Activated CD4-positive, alpha-beta memory T cell treated with anti-CD3 and anti-CD28 coated beads, Interleukin-2, amount 10 ng/mL, durations not matched to agents 7 days and 5 days (primary cell): ENCODE measurements around the gene PPDPF. TPM values are rescaled to one million over a fixed set of nuclear protein-coding genes. Genes with fewer than 3 reads are reported as not detected.

ENCODE experiments used
- CTCF ChIA-PET: fragments of 350-600 bp; sonication (Branson Sonifier 250); formaldehyde crosslinking; loops from one replicate; lab custom pipeline; 2021; ENCODE audit warnings: antibody characterized with exemption, inconsistent platforms; lab: Charles Lee
- POLR2A ChIA-PET: fragments of 350-600 bp; sonication (Branson Sonifier 250); formaldehyde crosslinking; loops from one replicate; lab custom pipeline; 2021; ENCODE audit warnings: antibody characterized with exemption; lab: Charles Lee
- DNase-seq: peaks from one replicate; pipeline ENCODE4 v3.0.0-alpha.2; 2020
- H3K27ac Mint-ChIP-seq: one replicate; pipeline ENCODE4 v1.8.0; 2021; ENCODE audit warnings: mild to moderate bottlenecking, mixed read lengths
- H3K27me3 Mint-ChIP-seq: one replicate; pipeline ENCODE4 v1.8.0; 2021; ENCODE audit warnings: mixed read lengths
- H3K36me3 Mint-ChIP-seq: one replicate; pipeline ENCODE4 v1.8.0; 2021; ENCODE audit warnings: low read depth, mixed read lengths
- H3K4me1 Mint-ChIP-seq: one replicate; pipeline ENCODE4 v1.8.0; 2021; ENCODE audit warnings: mixed read lengths
- H3K4me3 Mint-ChIP-seq: one replicate; pipeline ENCODE4 v1.8.0; 2021; ENCODE audit warnings: mild to moderate bottlenecking, mixed read lengths
- H3K9me3 Mint-ChIP-seq: one replicate; pipeline ENCODE4 v1.8.0; 2021; ENCODE audit warnings: mixed read lengths
- total RNA-seq, 2 experiments: library from RNA; stranded (reverse); gene quantifications; one replicate each; pipeline ENCODE4 v1.2.3, GENCODE V29; 2021

The PPDPF gene
- total RNA-seq, 2 experiments from 2014 or later: 228 to 232 TPM

DNA sequence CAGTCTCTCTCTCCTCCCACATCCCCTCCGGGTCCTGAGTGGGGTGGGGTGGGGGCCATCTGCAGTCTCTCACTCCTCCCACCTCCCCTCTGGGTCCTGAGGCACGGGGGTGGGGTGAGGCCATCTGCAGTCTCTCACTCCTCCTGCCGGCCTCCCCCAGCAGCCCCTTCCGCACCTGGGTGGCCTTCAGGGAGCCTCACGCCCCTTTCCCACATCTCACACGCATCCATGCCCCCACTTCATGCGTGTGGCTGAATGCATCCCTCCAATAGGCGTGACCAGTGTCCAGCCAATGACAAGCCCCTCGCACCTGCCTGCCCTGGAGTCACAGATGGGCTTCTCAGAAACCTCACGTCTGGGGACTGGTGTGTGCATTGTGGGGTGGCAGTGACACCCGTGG is 28.0 kb downstream of the PPDPF start:
- no peak overlapping the region for H3K4me3 Mint-ChIP-seq
- CTCF ChIA-PET: interaction anchor here (1.9 kb wide), 1 partner anchor 11 kb away, joined by 9 read pairs; the partner anchor contains the start of gene PTK6
- peaks cover 39% of the 10 kb centered on the region for H3K27me3 Mint-ChIP-seq
- H3K27ac Mint-ChIP-seq: no peak overlapping the region
- H3K36me3 Mint-ChIP-seq: no peaks in the 10 kb centered on the region
- H3K9me3 Mint-ChIP-seq: no peaks in the 10 kb centered on the region
- no peak for DNase-seq
- peaks cover 17% of the 10 kb centered on the region for H3K4me1 Mint-ChIP-seq
- POLR2A ChIA-PET: no interaction called here

DNA sequence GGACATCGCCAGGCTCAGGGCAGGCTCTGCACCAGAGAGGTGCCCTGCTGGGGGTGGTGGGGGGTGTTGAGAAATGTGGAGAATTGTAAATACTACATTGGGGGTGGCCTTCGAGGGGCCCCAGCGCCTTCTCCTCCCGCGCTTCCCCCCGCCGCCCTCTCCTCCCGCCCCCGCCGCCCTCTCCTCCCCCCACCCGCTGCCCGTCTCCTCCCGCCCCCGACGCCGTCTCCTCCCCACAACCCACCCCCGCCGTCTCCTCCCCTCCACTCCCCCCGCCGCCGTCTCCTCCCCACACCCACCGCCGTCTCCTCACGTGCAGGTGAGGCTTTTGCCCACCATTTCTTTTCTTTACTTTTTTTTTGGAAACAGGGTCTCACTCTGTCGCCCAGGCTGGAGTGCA is 28.5 kb downstream of the PPDPF start:
- Mint-ChIP-seq H3K4me1 (peaks cover 17% of the 10 kb centered on the region), H3K9me3 (no peaks in the 10 kb centered on the region), H3K36me3 (no peaks in the 10 kb centered on the region), H3K27me3 (peaks cover 35% of the 10 kb centered on the region), H3K27ac (no peak overlapping the region), H3K4me3 (no peak overlapping the region)
- ChIA-PET CTCF (interaction anchor here (1.9 kb wide), 1 partner anchor 11 kb away, joined by 9 read pairs; the partner anchor contains the start of gene PTK6), POLR2A (no interaction called here)
- DNase-seq: no peak

DNA sequence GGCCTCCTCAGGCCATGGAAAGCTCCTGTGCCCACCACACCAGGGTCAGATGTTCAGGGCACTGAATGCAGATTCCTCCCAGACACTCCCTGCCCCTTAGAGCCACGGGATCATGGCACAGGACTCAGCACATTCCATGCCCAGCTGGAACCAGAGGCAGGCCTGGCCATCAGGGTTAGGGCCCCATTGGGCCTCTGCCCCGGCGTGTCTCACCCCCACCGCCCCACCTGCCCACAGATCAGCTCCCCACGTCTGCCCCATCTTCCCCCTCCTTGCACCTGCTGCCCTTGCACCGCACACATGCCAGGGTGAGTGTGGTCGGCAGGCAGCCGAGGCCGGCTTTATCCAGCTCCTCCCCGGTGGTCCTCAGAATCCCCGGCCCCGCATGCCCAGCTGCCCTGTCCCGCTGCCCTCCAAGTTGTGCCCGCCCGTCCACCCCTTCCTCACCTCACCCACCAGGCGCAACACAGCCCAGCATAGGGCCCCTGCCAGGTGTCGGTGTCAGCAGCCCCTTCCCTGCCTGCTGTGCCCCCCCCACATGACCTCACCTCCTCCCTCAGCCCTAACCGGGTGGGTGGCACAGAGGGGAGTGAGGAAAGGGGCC is 29.2 kb downstream of the PPDPF start:
- peaks cover 35% of the 10 kb centered on the region for H3K27me3 Mint-ChIP-seq
- H3K9me3 Mint-ChIP-seq: no peaks in the 10 kb centered on the region
- H3K27ac Mint-ChIP-seq: no peak overlapping the region
- H3K36me3 Mint-ChIP-seq: no peaks in the 10 kb centered on the region
- ChIA-PET POLR2A (no interaction called here), CTCF (interaction anchor here (1.9 kb wide), 1 partner anchor 12 kb away, joined by 9 read pairs; the partner anchor contains the start of gene PTK6)
- no peak for DNase-seq
- H3K4me1 Mint-ChIP-seq: peaks cover 17% of the 10 kb centered on the region
- H3K4me3 Mint-ChIP-seq: no peak overlapping the region

DNA sequence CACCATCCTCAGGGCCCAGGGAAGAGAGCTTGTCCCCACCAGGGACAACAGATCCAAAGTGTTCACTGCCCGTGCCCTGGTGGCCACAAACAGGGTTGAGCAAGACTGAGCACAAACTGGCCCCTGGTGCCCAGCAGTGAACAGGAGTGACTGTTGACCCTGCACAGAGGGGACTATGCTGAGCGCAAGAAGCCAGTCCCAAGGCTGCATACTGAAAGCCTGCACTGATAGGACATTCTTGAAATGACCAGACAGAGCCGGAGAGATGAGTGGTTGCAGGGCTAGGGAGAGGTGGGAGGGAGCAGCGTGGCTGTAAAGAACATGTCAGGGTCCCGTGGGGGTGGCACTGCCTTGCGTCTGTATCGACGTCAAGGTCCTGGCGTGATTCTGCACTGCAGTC is 30.5 kb downstream of the PPDPF start:
- Mint-ChIP-seq H3K9me3 (no peaks in the 10 kb centered on the region), H3K4me3 (no peak overlapping the region), H3K4me1 (peaks cover 15% of the 10 kb centered on the region), H3K36me3 (no peaks in the 10 kb centered on the region), H3K27me3 (peaks cover 32% of the 10 kb centered on the region), H3K27ac (no peak overlapping the region)
- ChIA-PET POLR2A (interaction anchor here (1.1 to 3.2 kb wide), 4 partner anchors 13 to 107 kb away, joined by 4 to 31 read pairs (median 4); partner anchors contain the start of genes PTK6 and RTEL1), CTCF (interaction anchor here (1.1 to 2.3 kb wide), 2 partner anchors 30 to 430 kb away, joined by 3 to 5 read pairs; partner anchors contain the start of genes PPDPF and PRPF6)
- no peak for DNase-seq

DNA sequence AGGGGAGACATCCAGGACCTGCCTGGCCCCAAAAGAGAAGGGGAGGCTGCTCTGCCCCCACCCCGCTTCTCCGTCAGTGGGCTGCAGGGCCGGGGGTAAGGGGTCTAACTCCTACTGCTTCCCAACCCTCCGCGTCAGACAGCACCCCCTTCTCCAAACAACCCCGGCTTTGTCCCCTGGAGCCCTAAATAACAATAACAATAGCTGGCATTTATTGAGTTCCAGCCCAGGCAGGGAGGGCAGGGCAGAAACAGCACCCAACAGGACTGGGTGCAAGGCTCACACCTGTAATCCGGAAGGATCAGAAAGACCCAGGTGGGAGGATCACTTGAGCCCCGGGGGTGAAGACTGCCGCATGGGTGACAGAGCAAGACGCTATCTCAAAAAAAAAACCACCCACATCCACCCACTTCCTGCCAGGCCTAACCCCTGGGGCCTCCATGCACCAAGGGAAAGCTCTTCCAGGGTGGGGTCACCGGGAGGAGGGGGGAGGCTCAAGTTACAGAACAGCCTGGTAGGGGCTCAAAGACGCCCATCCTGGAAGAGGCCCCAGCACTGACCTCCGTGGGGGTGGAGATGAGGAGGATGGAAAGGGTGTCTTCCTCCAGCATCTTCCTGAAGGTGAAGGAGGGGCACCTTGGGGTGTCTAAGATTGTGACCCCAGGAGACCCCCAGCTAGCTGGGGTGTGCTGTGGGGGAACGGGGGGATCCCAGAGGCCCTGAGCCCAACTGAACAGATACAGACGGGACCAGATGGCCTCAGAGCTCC is 32.1 kb downstream of the PPDPF start:
- ChIA-PET POLR2A (interaction anchor here (0.7 to 3.2 kb wide), 14 partner anchors 8 to 314 kb away, joined by 3 to 31 read pairs (median 4); partner anchors contain the start of genes GMEB2, HELZ2, PPDPF and PTK6), CTCF (interaction anchor here (0.9 to 2.3 kb wide), 4 partner anchors 14 to 89 kb away, joined by 3 to 20 read pairs (median 5); partner anchors contain the start of genes HELZ2, PPDPF and PTK6)
- peaks cover 15% of the 10 kb centered on the region for H3K4me1 Mint-ChIP-seq
- H3K36me3 Mint-ChIP-seq: peaks cover 5% of the 10 kb centered on the region
- H3K27me3 Mint-ChIP-seq: peaks cover 26% of the 10 kb centered on the region
- H3K4me3 Mint-ChIP-seq: peak overlapping the region; percentile 41
- DNase-seq: peak; percentile 72
- H3K27ac Mint-ChIP-seq: peak overlapping the region; percentile 77
- H3K9me3 Mint-ChIP-seq: no peaks in the 10 kb centered on the region

DNA sequence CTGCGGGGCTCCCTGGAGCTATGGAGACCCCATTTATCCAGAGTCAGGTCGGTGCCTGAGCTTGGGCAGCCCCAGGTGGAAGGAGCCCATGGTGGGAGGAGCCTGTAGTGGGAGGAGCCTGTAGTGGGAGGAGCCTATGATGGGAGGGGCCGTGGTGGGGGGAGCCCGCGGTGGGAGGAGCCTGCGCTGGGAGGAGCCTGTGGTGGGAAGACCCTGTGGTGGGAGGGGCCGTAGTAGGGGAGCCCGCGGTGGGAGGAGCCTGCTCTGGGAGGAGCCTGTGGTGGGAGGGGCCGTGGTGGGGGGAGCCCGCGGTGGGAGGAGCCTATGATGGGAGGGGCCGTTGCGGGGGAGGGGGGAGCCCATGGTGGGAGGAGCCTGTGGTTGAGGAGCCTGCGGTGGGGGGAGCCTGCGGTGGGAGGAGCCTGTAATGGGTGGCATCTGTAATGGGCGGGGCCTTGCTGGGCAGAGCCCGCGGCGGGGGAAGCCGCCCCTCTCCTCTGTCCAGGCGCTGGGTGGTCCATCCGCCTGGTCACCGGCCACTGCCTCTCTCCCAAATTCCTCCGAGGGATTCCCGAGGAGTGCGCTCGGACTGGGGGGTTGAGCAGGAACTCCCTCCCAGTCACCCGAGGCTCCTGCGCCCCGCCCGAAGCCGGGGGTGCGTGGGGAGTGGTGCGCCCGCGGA is 32.8 kb downstream of the PPDPF start:
- Mint-ChIP-seq H3K27ac (peak overlapping the region; percentile 77), H3K4me3 (peak overlapping the region; percentile 41), H3K27me3 (peaks cover 23% of the 10 kb centered on the region), H3K9me3 (no peaks in the 10 kb centered on the region), H3K36me3 (peaks cover 7% of the 10 kb centered on the region), H3K4me1 (peaks cover 15% of the 10 kb centered on the region)
- CTCF ChIA-PET: interaction anchor here (0.9 to 2.3 kb wide), 4 partner anchors 15 to 89 kb away, joined by 3 to 20 read pairs (median 5); partner anchors contain the start of genes HELZ2, PPDPF and PTK6
- peak; percentile 90 for DNase-seq
- POLR2A ChIA-PET: interaction anchor here (0.9 to 3.2 kb wide), 13 partner anchors 9 to 313 kb away, joined by 3 to 31 read pairs (median 4); partner anchors contain the start of genes GMEB2, HELZ2, PPDPF and PTK6

DNA sequence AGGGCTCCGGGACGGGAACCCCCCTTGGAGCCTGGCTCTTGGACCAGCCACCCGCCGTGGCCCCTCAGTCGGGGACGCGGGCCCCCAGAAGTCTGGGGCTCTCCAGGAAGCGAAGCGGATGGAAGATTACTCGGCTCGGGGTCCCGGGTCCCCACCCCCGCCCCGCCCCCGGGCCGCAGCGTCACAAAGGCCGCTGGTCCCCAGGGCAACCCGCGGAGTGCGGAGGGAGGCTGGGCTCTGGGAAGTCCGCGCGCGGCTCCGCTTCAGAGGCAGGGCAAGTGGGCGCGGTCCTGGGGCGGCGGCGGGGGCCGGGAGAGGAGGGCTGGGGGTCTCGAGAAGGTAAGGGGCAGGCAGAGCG is 33.3 kb downstream of the PPDPF start, which contains the start of gene FNDC11:
Gene FNDC11 (plus strand): TSS at position 227 of the 358 bp plus-strand sequence. CDS start 1,505 bp downstream, outside the sequence.
- Mint-ChIP-seq H3K4me3 (peak within 1 kb of the TSS; percentile 41), H3K4me1 (peaks cover 15% of the 10 kb centered on the region), H3K27ac (peak within 1 kb of the TSS; percentile 77), H3K9me3 (no peaks in the 10 kb centered on the region), H3K36me3 (peaks cover 11% of the 10 kb centered on the region), H3K27me3 (peaks cover 19% of the 10 kb centered on the region)
- DNase-seq: no peak
- POLR2A ChIA-PET: interaction anchor here (1.1 to 2.4 kb wide), 2 partner anchors 11 to 14 kb away, joined by 4 to 7 read pairs; no protein-coding TSS in a partner anchor
- CTCF ChIA-PET: no interaction called here

DNA sequence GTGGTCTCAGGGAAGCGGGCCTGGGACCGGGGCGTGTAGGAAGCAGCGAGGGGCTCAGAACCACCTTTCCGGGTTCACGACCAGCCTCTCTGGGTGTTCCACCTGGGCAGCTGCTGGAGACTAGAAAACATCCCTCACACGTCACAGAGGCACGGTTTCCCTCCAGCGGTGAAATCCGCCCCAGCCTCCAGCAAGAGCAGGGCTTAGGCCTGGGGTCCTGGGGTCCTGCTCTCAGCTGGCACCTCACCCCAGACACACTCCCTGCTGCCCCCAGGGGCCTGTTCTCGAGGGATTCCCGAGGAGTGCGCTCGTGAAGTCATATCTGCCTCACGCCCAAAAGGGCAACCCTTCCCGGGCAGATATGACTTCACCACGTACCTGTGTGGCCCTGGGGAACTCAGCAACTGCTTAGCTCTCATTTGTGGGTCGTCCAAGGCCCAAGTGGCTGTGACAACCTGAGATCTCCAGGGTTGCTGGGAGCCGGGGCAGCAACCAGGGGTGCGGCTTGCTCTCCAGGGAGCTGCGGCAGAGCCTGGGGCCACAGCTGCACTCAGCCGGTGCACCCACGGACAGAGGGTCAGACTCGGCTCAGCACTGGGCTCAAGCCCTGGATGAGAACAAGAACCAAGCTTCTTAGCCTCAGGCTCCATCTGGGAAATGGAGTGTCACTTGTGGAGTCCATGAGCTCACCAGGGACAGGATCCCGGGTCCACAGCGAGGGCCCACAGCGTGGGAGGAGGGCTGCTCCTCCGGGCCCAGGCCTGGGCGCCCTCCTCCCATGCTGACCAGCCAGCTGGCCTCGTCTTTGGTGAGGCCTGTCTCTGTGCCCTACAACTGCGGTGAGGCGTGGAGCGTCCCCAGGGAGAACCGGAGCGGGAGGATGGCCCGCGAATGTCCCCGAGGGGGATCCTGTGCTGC is 34.1 kb downstream of the PPDPF start:
- peaks cover 15% of the 10 kb centered on the region for H3K36me3 Mint-ChIP-seq
- peaks cover 14% of the 10 kb centered on the region for H3K27me3 Mint-ChIP-seq
- no peak for DNase-seq
- CTCF ChIA-PET: no interaction called here
- peaks cover 15% of the 10 kb centered on the region for H3K4me1 Mint-ChIP-seq
- no peak overlapping the region for H3K27ac Mint-ChIP-seq
- no peaks in the 10 kb centered on the region for H3K9me3 Mint-ChIP-seq
- H3K4me3 Mint-ChIP-seq: no peak overlapping the region
- POLR2A ChIA-PET: interaction anchor here (0.9 to 2.5 kb wide), 7 partner anchors 10 to 152 kb away, joined by 3 to 7 read pairs (median 5); partner anchors contain the start of genes PPDPF and PTK6

DNA sequence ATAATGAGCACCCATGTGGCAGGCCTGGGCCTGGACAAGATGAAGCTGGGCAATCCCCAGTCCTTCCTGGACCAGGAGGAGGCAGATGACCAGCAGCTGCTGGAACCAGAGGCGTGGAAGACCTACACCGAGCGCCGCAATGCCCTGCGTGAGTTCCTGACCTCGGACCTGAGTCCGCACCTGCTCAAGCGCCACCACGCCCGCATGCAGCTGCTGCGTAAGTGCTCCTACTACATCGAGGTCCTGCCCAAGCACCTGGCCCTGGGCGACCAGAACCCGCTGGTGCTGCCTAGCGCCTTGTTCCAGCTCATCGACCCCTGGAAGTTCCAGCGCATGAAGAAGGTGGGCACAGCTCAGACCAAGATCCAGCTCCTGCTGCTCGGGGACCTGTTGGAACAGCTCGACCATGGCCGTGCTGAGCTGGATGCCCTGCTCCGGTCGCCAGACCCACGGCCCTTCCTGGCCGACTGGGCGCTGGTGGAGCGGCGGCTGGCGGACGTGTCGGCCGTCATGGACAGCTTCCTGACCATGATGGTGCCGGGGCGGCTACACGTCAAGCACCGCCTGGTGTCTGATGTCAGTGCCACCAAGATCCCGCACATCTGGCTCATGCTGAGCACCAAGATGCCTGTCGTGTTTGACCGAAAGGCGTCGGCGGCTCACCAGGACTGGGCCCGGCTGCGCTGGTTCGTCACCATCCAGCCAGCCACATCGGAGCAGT is 35.3 kb downstream of the PPDPF start:
- H3K27me3 Mint-ChIP-seq: peaks cover 6% of the 10 kb centered on the region
- ChIA-PET POLR2A (interaction anchor here (1.2 to 2.5 kb wide), 5 partner anchors 9 to 85 kb away, joined by 3 to 7 read pairs (median 5); partner anchors contain the start of genes PPDPF and PTK6), CTCF (no interaction called here)
- DNase-seq: no peak
- H3K4me3 Mint-ChIP-seq: no peak overlapping the region
- peaks cover 23% of the 10 kb centered on the region for H3K36me3 Mint-ChIP-seq
- H3K4me1 Mint-ChIP-seq: peaks cover 18% of the 10 kb centered on the region
- H3K27ac Mint-ChIP-seq: no peak overlapping the region
- no peaks in the 10 kb centered on the region for H3K9me3 Mint-ChIP-seq

DNA sequence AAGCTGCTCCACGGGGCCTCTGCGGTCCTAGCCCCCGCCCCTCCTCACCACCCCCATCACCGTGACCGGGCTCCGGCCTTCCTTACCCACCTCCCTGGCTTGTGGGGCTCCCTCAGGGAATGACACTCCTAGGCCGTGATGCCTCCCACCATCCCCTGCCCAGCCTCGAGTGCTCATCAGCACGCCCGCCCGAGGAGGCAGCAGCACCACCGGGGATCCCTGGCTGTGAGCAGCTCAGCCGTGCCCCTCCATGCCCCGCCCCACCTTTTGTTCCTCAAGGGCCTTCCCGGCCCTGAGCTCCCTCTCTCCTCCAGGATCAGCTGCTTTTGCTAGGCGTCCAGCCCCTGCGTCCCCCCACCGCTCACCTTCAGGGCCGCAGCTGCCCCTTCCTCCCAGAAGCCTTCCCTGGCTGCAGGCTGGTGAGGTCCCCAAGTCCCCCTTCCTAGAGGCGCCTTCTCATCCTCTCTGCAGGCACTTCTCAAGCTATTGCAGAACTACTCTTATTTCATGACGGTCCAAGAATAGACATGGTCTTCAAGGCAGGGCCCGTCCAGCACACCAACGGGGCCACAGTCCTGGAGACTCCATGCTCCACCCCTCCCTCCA is 36.4 kb downstream of the PPDPF start:
- Mint-ChIP-seq H3K4me1 (peaks cover 15% of the 10 kb centered on the region), H3K9me3 (no peaks in the 10 kb centered on the region), H3K36me3 (peaks cover 35% of the 10 kb centered on the region), H3K27me3 (peaks cover 3% of the 10 kb centered on the region), H3K4me3 (no peak overlapping the region), H3K27ac (no peak overlapping the region)
- ChIA-PET POLR2A (interaction anchor here (1.0 to 2.5 kb wide), 4 partner anchors 17 to 84 kb away, joined by 3 to 6 read pairs (median 4); partner anchors contain the start of genes GMEB2, HELZ2 and PTK6), CTCF (interaction anchor here (0.5 to 1.0 kb wide), 2 partner anchors 19 to 21 kb away, joined by 3 to 4 read pairs; partner anchors contain the start of gene PTK6)
- DNase-seq: no peak
